GM12891 (cell line): ENCODE results near the gene ZBTB16.

Experiments used
- DNase-seq: peaks from one replicate; pipeline ENCODE4 v3.0.0; 2011; ENCODE audit warnings: low spot score; ENCODE audit not compliant: insufficient read length
- FAIRE-seq: peaks from 2 replicates; lab custom pipeline; 2011; peaks lifted over from hg19 to GRCh38; lab: Jason Lieb, UNC
- PAX5 ChIP-seq: IDR thresholded peaks from 2 replicates; pipeline ENCODE4 v1.6.1; 2011; ENCODE audit warnings: low read length, moderate library complexity, mild to moderate bottlenecking; ENCODE audit not compliant: insufficient read depth, severe bottlenecking
- POLR2A ChIP-seq: IDR thresholded peaks from 2 replicates; pipeline ENCODE4 v1.6.1; 2011; ENCODE audit warnings: low read depth, low read length, control low read depth
- POLR2AphosphoS5 ChIP-seq: IDR thresholded peaks from 2 replicates; pipeline ENCODE4 v1.6.1; 2011; ENCODE audit warnings: low read depth, low read length, control low read depth
- POU2F2 ChIP-seq: IDR thresholded peaks from 2 replicates; pipeline ENCODE4 v1.6.1; 2011; ENCODE audit warnings: low read depth, mild to moderate bottlenecking, control low read depth, low read length, moderate library complexity
- SPI1 ChIP-seq: IDR thresholded peaks from 2 replicates; pipeline ENCODE4 v1.6.1; 2011; ENCODE audit warnings: low read depth, low read length, control low read depth
- TAF1 ChIP-seq: IDR thresholded peaks from 2 replicates; pipeline ENCODE4 v1.6.1; 2011; ENCODE audit warnings: low read depth, low read length, control low read depth

Gene ZBTB16

GRCh38 chr11:114110952-114111947 is 51.7 kb downstream of the ZBTB16 start:
- DNase-seq = no peak
- no peak for FAIRE-seq
- TF ChIP-seq PAX5 = no peak
- TF ChIP-seq POLR2AphosphoS5 = no peak
- no peak for TF ChIP-seq SPI1
- no peak for TF ChIP-seq TAF1
- no peak for TF ChIP-seq POU2F2
- no peak for TF ChIP-seq POLR2A

- no peak for DNase-seq
- no peak for TF ChIP-seq TAF1
- no peak for TF ChIP-seq SPI1
- no peak for TF ChIP-seq POLR2AphosphoS5
- TF ChIP-seq POU2F2 = no peak
- TF ChIP-seq PAX5 = no peak
- no peak for TF ChIP-seq POLR2A
- no peak for FAIRE-seq
Observed at GRCh38 chr11:114115451-114115928, 56.0 kb downstream of the ZBTB16 start.

- DNase-seq (no peak), FAIRE-seq (no peak)
- TF ChIP-seq TAF1 = no peak
- TF ChIP-seq POLR2A = no peak
Observed at GRCh38 chr11:114116357-114116756, 56.8 kb downstream of the ZBTB16 start.

GRCh38 chr11:114116800-114117199 is 57.3 kb downstream of the ZBTB16 start:
- no peak for FAIRE-seq
- TF ChIP-seq TAF1 = no peak
- no peak for TF ChIP-seq PAX5
- TF ChIP-seq POLR2A = no peak
- TF ChIP-seq POLR2AphosphoS5 = no peak
- no peak for TF ChIP-seq SPI1
- TF ChIP-seq POU2F2 = no peak
- no peak for DNase-seq

- FAIRE-seq = no peak
Observed at GRCh38 chr11:114120606-114121005, 61.1 kb downstream of the ZBTB16 start.

GRCh38 chr11:114121138-114121537 is 61.6 kb downstream of the ZBTB16 start:
- FAIRE-seq (no peak), DNase-seq (no peak)
- no peak for TF ChIP-seq PAX5
- TF ChIP-seq POU2F2 = no peak
- TF ChIP-seq TAF1 = no peak
- TF ChIP-seq SPI1 = no peak
- no peak for TF ChIP-seq POLR2A
- TF ChIP-seq POLR2AphosphoS5 = no peak

More at GRCh38 chr11:114120606-114121005, 61.1 kb downstream of the ZBTB16 start:
- DNase-seq = no peak
- TF ChIP-seq POLR2A = no peak
- TF ChIP-seq TAF1 = no peak

GRCh38 chr11:114121804-114122504 is 62.4 kb downstream of the ZBTB16 start:
- no peak for DNase-seq
- no peak for FAIRE-seq
- TF ChIP-seq POLR2AphosphoS5 = no peak
- no peak for TF ChIP-seq POLR2A
- TF ChIP-seq POU2F2 = no peak
- TF ChIP-seq PAX5 = no peak
- TF ChIP-seq SPI1 = no peak
- TF ChIP-seq TAF1 = no peak

GRCh38 chr11:114122686-114123085 is 63.2 kb downstream of the ZBTB16 start:
- TF ChIP-seq POU2F2 (no peak), SPI1 (no peak), TAF1 (no peak), POLR2AphosphoS5 (no peak), POLR2A (no peak), PAX5 (no peak)
- no peak for DNase-seq
- no peak for FAIRE-seq

GRCh38 chr11:114123692-114124330 is 64.3 kb downstream of the ZBTB16 start:
- no peak for FAIRE-seq
- TF ChIP-seq POLR2AphosphoS5 = no peak
- no peak for TF ChIP-seq PAX5
- no peak for TF ChIP-seq POU2F2
- no peak for TF ChIP-seq TAF1
- no peak for TF ChIP-seq SPI1
- TF ChIP-seq POLR2A = no peak

More at GRCh38 chr11:114123692-114124330, 64.3 kb downstream of the ZBTB16 start:
- DNase-seq = no peak
